B cell (primary cell): ENCODE data around the gene MGAT4B. TPM values are rescaled to one million over a fixed set of nuclear protein-coding genes. Genes with fewer than 3 reads are reported as not detected.

Source experiments
- ATAC-seq: fragments of 200-7000 bp; cut with Tn5 transposase; one replicate; pipeline ENCODE4 v1.10.0; 2021; ENCODE audit warnings: low read depth, mild to moderate bottlenecking, moderate number of reproducible peaks, moderate library complexity
- CTCF ChIA-PET: fragments of 350-600 bp; sonication (Branson Sonifier 250); formaldehyde crosslinking; loops from one replicate; lab custom pipeline; 2021; ENCODE audit warnings: antibody characterized with exemption, inconsistent platforms; lab: Charles Lee
- POLR2A ChIA-PET: fragments of 350-600 bp; sonication (Branson Sonifier 250); formaldehyde crosslinking; loops from one replicate; lab custom pipeline; 2021; ENCODE audit warnings: antibody characterized with exemption; lab: Charles Lee
- DNase-seq: peaks from one replicate; pipeline ENCODE4 v3.0.0; 2013
- H2AFZ ChIP-seq: 2 replicates; pipeline ENCODE4 v1.6.1; 2012; ENCODE audit warnings: mild to moderate bottlenecking, low read depth, low read length; ENCODE audit not compliant: insufficient read depth, poor library complexity, severe bottlenecking
- H3K27ac ChIP-seq, 2 donors: 1 replicate in 1 of 2; 2 replicates in 1 of 2; pipeline ENCODE4 v1.5.1; 2012 to 2013; ENCODE audit warnings: low read length in 2 of 2, mild to moderate bottlenecking in 2 of 2, moderate library complexity in 1 of 2
- H3K27me3 ChIP-seq, 4 experiments: fragments of 200-600 bp in 1 of 4; sonication (generic) in 1 of 4; replicated peaks in 1 of 4; 1 replicate in 2 of 4; 2 replicates in 2 of 4; pipeline versions ENCODE4 v1.6.1 to v1.7.0; 2013 to 2016; ENCODE audit warnings: low read length in 3 of 4, mild to moderate bottlenecking in 2 of 4, mixed read lengths in 1 of 4, moderate library complexity in 1 of 4; ENCODE audit not compliant: insufficient read depth in 4 of 4, control insufficient read depth in 3 of 4; ENCODE audit errors: control extremely low read depth in 1 of 4
- H3K36me3 ChIP-seq, 2 experiments: replicated peaks in 1 of 2; 1 replicate in 1 of 2; 2 replicates in 1 of 2; pipeline versions ENCODE4 v1.6.1 to v1.7.1; 2013; ENCODE audit warnings: low read length in 1 of 2; ENCODE audit not compliant: insufficient read depth in 2 of 2, control insufficient read depth in 1 of 2; ENCODE audit errors: control extremely low read depth in 1 of 2, extremely low read depth in 1 of 2
- H3K4me1 ChIP-seq, 2 donors: fragments of 200-600 bp in 1 of 2; sonication (generic) in 1 of 2; 1 replicate in 1 of 2; 2 replicates in 1 of 2; pipeline versions ENCODE4 v1.5.1 to v1.6.1; 2013 to 2017; ENCODE audit warnings: low read length in 2 of 2; ENCODE audit not compliant: control insufficient read depth in 2 of 2, insufficient read depth in 2 of 2
- H3K4me2 ChIP-seq: replicated peaks from 2 replicates; pipeline ENCODE3; 2012; ENCODE audit warnings: mild to moderate bottlenecking, low read depth, low read length; ENCODE audit not compliant: poor library complexity, severe bottlenecking
- H3K4me3 ChIP-seq, 5 experiments: fragments of 200-600 bp in 1 of 5; sonication (generic) in 1 of 5; 1 replicate in 3 of 5; 2 replicates in 2 of 5; pipeline versions ENCODE4 v1.5.1 to v1.7.0; 2011 to 2016; ENCODE audit warnings: low read length in 4 of 5, mild to moderate bottlenecking in 4 of 5, low read depth in 2 of 5, control low read depth in 1 of 5, moderate library complexity in 1 of 5; ENCODE audit not compliant: insufficient read depth in 1 of 5; ENCODE audit errors: control extremely low read depth in 1 of 5, extremely low read depth in 1 of 5
- H3K79me2 ChIP-seq: fragments of 200-600 bp; sonication (generic); one replicate; pipeline ENCODE4 v1.6.0; 2016; ENCODE audit warnings: low read length; ENCODE audit not compliant: control insufficient read depth, insufficient read depth
- H3K9ac ChIP-seq: fragments of 200-600 bp; sonication (generic); 2 replicates; pipeline ENCODE4 v1.6.1; 2017; ENCODE audit warnings: mild to moderate bottlenecking, low read length, moderate library complexity
- H3K9me3 ChIP-seq, 3 donors: one replicate each; pipeline versions ENCODE4 v1.6.1 to v1.7.1; 2013; ENCODE audit warnings: low read length in 2 of 3; ENCODE audit not compliant: control insufficient read depth in 2 of 3, insufficient read depth in 1 of 3; ENCODE audit errors: control extremely low read depth in 1 of 3
- H4K20me1 ChIP-seq: 2 replicates; pipeline ENCODE4 v1.6.0; 2012; ENCODE audit warnings: mild to moderate bottlenecking, low read length; ENCODE audit not compliant: insufficient read depth, control insufficient read depth, poor library complexity, severe bottlenecking
- H3K27ac Mint-ChIP-seq: one replicate; pipeline ENCODE4 v1.8.0; 2021; ENCODE audit warnings: mixed read lengths
- H3K27me3 Mint-ChIP-seq: one replicate; pipeline ENCODE4 v1.8.0; 2021; ENCODE audit warnings: mixed read lengths
- H3K4me1 Mint-ChIP-seq: one replicate; pipeline ENCODE4 v1.8.0; 2021; ENCODE audit warnings: mixed read lengths
- H3K4me3 Mint-ChIP-seq: one replicate; pipeline ENCODE4 v1.8.0; 2021; ENCODE audit warnings: mixed read lengths
- H3K9me3 Mint-ChIP-seq: one replicate; pipeline ENCODE4 v1.8.0; 2022; ENCODE audit warnings: mixed read lengths; ENCODE audit not compliant: insufficient read depth
- EZH2 ChIP-seq: IDR thresholded peaks from 2 replicates; pipeline ENCODE4 v1.6.1; 2012; ENCODE audit warnings: borderline replicate concordance, low read depth, mild to moderate bottlenecking, moderate library complexity, low read length; ENCODE audit not compliant: insufficient read depth, poor library complexity, severe bottlenecking
- WGBS: methylation state at CpG from one replicate; pipeline ENCODE4 v1.1.5; 2013; ENCODE audit warnings: missing lambda C conversion rate; ENCODE audit not compliant: insufficient coverage; 5-methylcytosine and 5-hydroxymethylcytosine counted together
- intact Hi-C: fragments of 100-400 bp; cut with micrococcal nuclease; formaldehyde crosslinking; loops from one replicate; pipeline ENCODE4 v1.10.0; 2022
- polyA plus RNA-seq: library from polyadenylated mRNA; depleted of rRNA; stranded (reverse); fragments of >200 nt; gene quantifications from 2 replicates; pipeline ENCODE4 v1.2.3, GENCODE V29; 2012
- total RNA-seq, 2 donors: library from RNA; stranded (reverse); fragments of 120-200 nt in 1 of 2; gene quantifications; 1 replicate in 1 of 2; 2 replicates in 1 of 2; pipeline versions ENCODE4 v1.2.3 to v1.2.4, GENCODE V29; 2013 to 2022
- TF ChIP-seq, protein P1 (sequence below): fragments of 200-600 bp; IDR thresholded peaks from one replicate; pipeline ENCODE4 v1.8.0; 2022; ENCODE audit warnings: antibody characterized with exemption, mild to moderate bottlenecking

MGAT4B gene
- total and polyA plus RNA-seq, 2 donors (not counting 1 experiment from before 2014, with no cell fraction given) = 105 to 165 TPM

DNA sequence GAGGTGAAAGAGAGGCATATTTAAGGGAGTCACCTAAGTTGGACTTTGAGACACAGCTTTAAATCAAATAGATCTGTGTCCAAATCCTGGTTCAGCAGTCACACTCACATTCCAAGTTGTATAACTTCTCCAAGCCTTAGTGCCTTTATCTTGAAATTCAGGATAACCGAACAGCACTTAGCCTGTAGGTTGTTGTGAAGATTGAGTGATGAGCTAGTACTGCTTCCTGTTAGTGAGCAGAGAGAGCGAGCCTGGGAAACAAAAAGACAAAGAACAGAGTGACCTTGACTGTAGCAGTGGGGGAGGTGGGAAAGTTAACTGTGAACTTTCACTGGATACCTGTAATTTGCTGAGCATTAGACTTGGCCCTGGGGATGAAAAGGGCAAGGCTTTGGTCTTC lies 51.6 kb downstream of the MGAT4B start:
- Histone ChIP-seq H3K27me3 (no peaks in the 10 kb centered on the region), H3K4me2 (no peak overlapping the region), H3K9ac (no peak overlapping the region), H3K79me2 (peaks cover 93% of the 10 kb centered on the region), H2AFZ (no peak overlapping the region), H3K9me3 (no peaks in the 10 kb centered on the region), H3K4me3 (no peak overlapping the region), H3K4me1 (peaks cover under 1 to 13% of the 10 kb centered on the region in 2 donors), H3K27ac (no peak overlapping the region), H4K20me1 (peaks cover 86% of the 10 kb centered on the region), H3K36me3 (peaks cover 0 to under 1% of the 10 kb centered on the region in 2 experiments)
- DNase-seq = no peak
- intact Hi-C loops = no loop called here
- TF ChIP-seq, protein P1, sequence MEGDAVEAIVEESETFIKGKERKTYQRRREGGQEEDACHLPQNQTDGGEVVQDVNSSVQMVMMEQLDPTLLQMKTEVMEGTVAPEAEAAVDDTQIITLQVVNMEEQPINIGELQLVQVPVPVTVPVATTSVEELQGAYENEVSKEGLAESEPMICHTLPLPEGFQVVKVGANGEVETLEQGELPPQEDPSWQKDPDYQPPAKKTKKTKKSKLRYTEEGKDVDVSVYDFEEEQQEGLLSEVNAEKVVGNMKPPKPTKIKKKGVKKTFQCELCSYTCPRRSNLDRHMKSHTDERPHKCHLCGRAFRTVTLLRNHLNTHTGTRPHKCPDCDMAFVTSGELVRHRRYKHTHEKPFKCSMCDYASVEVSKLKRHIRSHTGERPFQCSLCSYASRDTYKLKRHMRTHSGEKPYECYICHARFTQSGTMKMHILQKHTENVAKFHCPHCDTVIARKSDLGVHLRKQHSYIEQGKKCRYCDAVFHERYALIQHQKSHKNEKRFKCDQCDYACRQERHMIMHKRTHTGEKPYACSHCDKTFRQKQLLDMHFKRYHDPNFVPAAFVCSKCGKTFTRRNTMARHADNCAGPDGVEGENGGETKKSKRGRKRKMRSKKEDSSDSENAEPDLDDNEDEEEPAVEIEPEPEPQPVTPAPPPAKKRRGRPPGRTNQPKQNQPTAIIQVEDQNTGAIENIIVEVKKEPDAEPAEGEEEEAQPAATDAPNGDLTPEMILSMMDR = no peak
- Mint-ChIP-seq H3K4me3 (no peak overlapping the region), H3K27ac (no peak overlapping the region), H3K9me3 (no peaks in the 10 kb centered on the region), H3K27me3 (no peaks in the 10 kb centered on the region), H3K4me1 (peaks cover 39% of the 10 kb centered on the region)
- CTCF ChIA-PET = interaction anchor here (2.3 kb wide), 1 partner anchor 8 kb away, joined by 9 read pairs; no protein-coding TSS in a partner anchor
- POLR2A ChIA-PET = interaction anchor here (0.6 kb wide), 1 partner anchor 11 kb away, joined by 5 read pairs; no protein-coding TSS in a partner anchor
- no peak for ATAC-seq
- WGBS = 100% methylated on average over 2 of the region's 2 CpGs

DNA sequence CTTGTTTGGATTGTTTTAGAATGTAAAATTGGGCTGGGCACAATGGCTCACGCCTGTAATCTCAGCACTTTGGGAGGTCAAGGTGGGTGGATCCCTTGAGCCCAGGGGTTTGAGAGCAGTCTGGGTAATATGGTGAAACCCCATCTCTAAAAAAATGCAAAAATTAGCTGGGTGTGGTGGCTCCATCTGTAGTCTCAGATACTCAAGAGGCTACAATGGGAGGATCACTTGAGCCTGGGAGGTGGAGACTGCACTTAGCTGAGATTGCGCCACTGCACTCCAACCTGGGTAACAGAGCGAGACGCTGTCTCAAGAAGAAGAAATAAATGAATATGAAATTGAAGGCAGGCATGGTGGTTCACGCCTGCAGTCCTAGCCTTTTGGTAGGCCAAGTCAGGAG lies 52.7 kb downstream of the MGAT4B start:
- Mint-ChIP-seq H3K4me3 (no peak overlapping the region), H3K27me3 (no peaks in the 10 kb centered on the region), H3K27ac (no peak overlapping the region), H3K9me3 (no peaks in the 10 kb centered on the region), H3K4me1 (peaks cover 32% of the 10 kb centered on the region)
- Histone ChIP-seq H3K9me3 (no peaks in the 10 kb centered on the region), H3K27me3 (no peaks in the 10 kb centered on the region), H3K79me2 (peaks cover 93% of the 10 kb centered on the region), H3K36me3 (peaks cover 0 to 3% of the 10 kb centered on the region in 2 experiments), H3K4me1 (peaks cover 0 to 7% of the 10 kb centered on the region in 2 donors), H3K9ac (no peak overlapping the region), H3K4me2 (no peak overlapping the region), H2AFZ (no peak overlapping the region), H3K4me3 (no peak overlapping the region), H3K27ac (no peak overlapping the region), H4K20me1 (peaks cover 86% of the 10 kb centered on the region)
- POLR2A ChIA-PET = interaction anchor here (0.7 kb wide), 1 partner anchor 50 kb away, joined by 10 read pairs; no protein-coding TSS in a partner anchor
- intact Hi-C loops = no loop called here
- CTCF ChIA-PET = interaction anchor here (2.3 kb wide), 1 partner anchor 9 kb away, joined by 9 read pairs; no protein-coding TSS in a partner anchor
- no peak for DNase-seq
- 95% methylated on average over 5 of the region's 5 CpGs for WGBS
- TF ChIP-seq, protein P1 = no peak
- no peak for TF ChIP-seq EZH2
- no peak for ATAC-seq
